ENCODE results near the gene FOCAD. TPM values are rescaled to one million over a fixed set of nuclear protein-coding genes. Genes with fewer than 3 reads are reported as not detected.

FOCAD gene
- total RNA-seq, 1 donor = 93.7 TPM

- DNase-seq (ENCODE audit: low read depth) = peak; percentile 56
- TF ChIP-seq CTCF (IDR thresholded peaks at IDR 0.05; ENCODE audit: insufficient read depth, low read depth, low read length) = no peak
- peak within 1 kb of the TSS; percentile 65 for H3K4me3 ChIP-seq (ENCODE audit: low read depth, low read length)
Measured at GRCh38 chr9:21031091-21031807, 347.2 kb downstream of the FOCAD start, which contains the start of gene HACD4. HACD4 (minus strand) TSS chr9:21031640; CDS start chr9:21031590, 50 bp downstream.

- TF ChIP-seq CTCF (IDR thresholded peaks at IDR 0.05; ENCODE audit: insufficient read depth, low read depth, low read length) = no peak
- H3K4me3 ChIP-seq (ENCODE audit: low read depth, low read length) = peak overlapping the region; percentile 65
- DNase-seq (ENCODE audit: low read depth) = no peak
Measured at GRCh38 chr9:21031808-21032183, 347.7 kb downstream of the FOCAD start.

GRCh38 chr9:21037278-21037677 is 353.2 kb downstream of the FOCAD start:
- no peak for DNase-seq (ENCODE audit: low read depth)
- no peak for TF ChIP-seq CTCF (IDR thresholded peaks at IDR 0.05; ENCODE audit: insufficient read depth, low read depth, low read length)
- H3K4me3 ChIP-seq (ENCODE audit: low read depth, low read length) = no peak overlapping the region

GRCh38 chr9:21039302-21039701 is 355.2 kb downstream of the FOCAD start:
- TF ChIP-seq CTCF (IDR thresholded peaks at IDR 0.05; ENCODE audit: insufficient read depth, low read depth, low read length) = no peak
- H3K4me3 ChIP-seq (ENCODE audit: low read depth, low read length) = no peak overlapping the region
- DNase-seq (ENCODE audit: low read depth) = no peak

GRCh38 chr9:21042466-21042865 is 358.4 kb downstream of the FOCAD start:
- no peak for DNase-seq (ENCODE audit: low read depth)
- no peak for TF ChIP-seq CTCF (IDR thresholded peaks at IDR 0.05; ENCODE audit: insufficient read depth, low read depth, low read length)
- no peak overlapping the region for H3K4me3 ChIP-seq (ENCODE audit: low read depth, low read length)

GRCh38 chr9:21043841-21044240 is 359.8 kb downstream of the FOCAD start:
- no peak overlapping the region for H3K4me3 ChIP-seq (ENCODE audit: low read depth, low read length)
- no peak for TF ChIP-seq CTCF (IDR thresholded peaks at IDR 0.05; ENCODE audit: insufficient read depth, low read depth, low read length)
- no peak for DNase-seq (ENCODE audit: low read depth)

Small RNA genes within 50 kb of the gene (small RNA-seq; reads per million reads assigned to genes)
- gene MIR491 (4.0 reads per million, percentile 77 among the genes with 10 or more reads in this experiment), gene SNORA30B (2.2 reads per million, percentile 55 among the genes with 10 or more reads in this experiment)

Other genes with a start within 250 kb of the FOCAD start
- gene MLLT3, start 61.8 kb upstream of the FOCAD start, total RNA-seq = 23.5 and 44.9 TPM in 2 replicates